Measurements from ENCODE around the gene AP1G1.

GRCh38 chr16:71855937-71856662 lies 47.5 kb upstream of the AP1G1 start:
- TF ChIP-seq CTCF (IDR thresholded peaks at IDR 0.05) (no peak), POLR2A (IDR thresholded peaks at IDR 0.05) (no peak), POLR2AphosphoS5 (IDR thresholded peaks at IDR 0.05; ENCODE audit: insufficient read depth in 1 of 2, low read depth in 1 of 2) (no peak)
